Adrenal gland (tissue), 12 donors: ENCODE data around the gene HOXC11. TPM values are rescaled to one million over a fixed set of nuclear protein-coding genes. Genes with fewer than 3 reads are reported as not detected.

Experiments used
- DNase-seq, 7 donors: peaks; one replicate each; pipeline ENCODE4 v3.0.0-alpha.2; 2019 to 2020
- H3K27ac ChIP-seq, 5 donors: fragments of 200-600 bp; sonication (generic) in 4 of 5; 1 replicate in 3 of 5; 2 replicates in 2 of 5; pipeline versions ENCODE4 v1.5.1 to v1.8.0; 2016 to 2020; ENCODE audit warnings: mild to moderate bottlenecking in 1 of 5
- H3K27me3 ChIP-seq: fragments of 200-600 bp; 2 replicates; pipeline ENCODE4 v1.8.0; 2021
- H3K36me3 ChIP-seq, 2 donors: fragments of 200-600 bp; replicated peaks in 1 of 2; 1 replicate in 1 of 2; 2 replicates in 1 of 2; pipeline versions ENCODE4 v1.5.1 to v1.8.0; 2018 to 2022
- H3K4me1 ChIP-seq, 2 donors: fragments of 200-600 bp; replicated peaks in 1 of 2; 1 replicate in 1 of 2; 2 replicates in 1 of 2; pipeline versions ENCODE4 v1.5.1 to v1.8.0; 2018 to 2021
- H3K4me3 ChIP-seq, 4 donors: fragments of 200-600 bp; sonication (generic) in 3 of 4; one replicate each; pipeline ENCODE4 v1.5.1; 2016 to 2018
- H3K9me3 ChIP-seq, 3 donors: fragments of 200-600 bp; sonication (generic) in 1 of 3; replicated peaks in 1 of 3; 1 replicate in 2 of 3; 2 replicates in 1 of 3; pipeline versions ENCODE4 v1.5.1 to v1.8.0; 2016 to 2021
- CTCF ChIP-seq, 6 experiments: fragments of 450-650 bp in 4 of 6; fragments of 200-600 bp in 2 of 6; sonication (generic) in 1 of 6; IDR thresholded peaks; 1 replicate in 5 of 6; 2 replicates in 1 of 6; pipeline versions ENCODE4 v1.5.1 to v1.8.0; 2016 to 2021; ENCODE audit warnings: antibody characterized with exemption in 6 of 6, mild to moderate bottlenecking in 2 of 6, moderate library complexity in 1 of 6
- POLR2A ChIP-seq, 2 donors: fragments of 450-650 bp; IDR thresholded peaks; one replicate each; pipeline ENCODE4 v1.6.1; 2017; ENCODE audit warnings: antibody characterized with exemption in 2 of 2, mild to moderate bottlenecking in 2 of 2, moderate library complexity in 1 of 2
- WGBS, 4 donors: extraction: QIAGEN DNeasy Blood & Tissue Kit in 2 of 4; methylation state at CpG; one replicate each; pipeline versions ENCODE4 v1.1.5 to v1.1.7; 2013 to 2017; 5-methylcytosine and 5-hydroxymethylcytosine counted together
- intact Hi-C, 2 donors: fragments of 100-400 bp; cut with DNase I; formaldehyde crosslinking; loops; one replicate each; pipeline versions ENCODE4 v1.14.1 to v1.15.0; 2022 to 2023
- polyA plus RNA-seq, 3 donors: library from polyadenylated mRNA; stranded (reverse); fragments of 200-250 nt in 2 of 3; fragments of 350-450 nt in 1 of 3; fragmentation: Illumina TruSeq in 1 of 3; extraction: RNeasy Lipid Tissue Mini Kit (QIAGEN cat#74804) in 1 of 3; gene quantifications; one replicate each; pipeline ENCODE4 v1.2.3, GENCODE V29; 2013 to 2014
- total RNA-seq, 9 donors: library from RNA; depleted of rRNA in 4 of 9; stranded (reverse); fragments of >200 nt in 4 of 9; fragments of 120-200 nt in 1 of 9; fragmentation: NEBNext Ultra II Directional in 1 of 9; extraction: Animal tissue kit (Norgen Biotek cat#: 25700) in 1 of 9; gene quantifications; one replicate each; pipeline versions ENCODE4 v1.1.0 to v1.2.4, GENCODE V29; 2013 to 2023
- donor health status: healthy with polysubstance abuse.
- donor health status: Bipolar disorder and iron deficiency.
- donor health status: DM: yes; HTN: yes; CAD: no.
- donor health status: DM: no; HTN: no; CAD: no.
- donor health status: DM: no; HTN: no; CAD: no.
- donor health status: DM: yes; HTN: yes; CAD: no.

HOXC11 gene
- total and polyA plus RNA-seq, 12 donors = not detected

- WGBS, 4 donors = 47 to 51% (median 49%) methylated on average over 11 of the region's 11 CpGs
- Histone ChIP-seq H3K27me3 (peaks cover 32% of the 10 kb centered on the region), H3K27ac (no peak overlapping the region), H3K9me3 (no peaks in the 10 kb centered on the region), H3K4me1 (peaks cover 14 to 26% of the 10 kb centered on the region in 2 donors), H3K36me3 (no peaks in the 10 kb centered on the region), H3K4me3 (no peak overlapping the region)
- DNase-seq = no peak
- intact Hi-C loops = no loop called here
- no peak for TF ChIP-seq CTCF (IDR thresholded peaks at IDR 0.05)
- TF ChIP-seq POLR2A (IDR thresholded peaks at IDR 0.05) = no peak
These were observed 25.4 kb downstream of the HOXC11 start for GRCh38 chr12:53998110-53998899.

DNA sequence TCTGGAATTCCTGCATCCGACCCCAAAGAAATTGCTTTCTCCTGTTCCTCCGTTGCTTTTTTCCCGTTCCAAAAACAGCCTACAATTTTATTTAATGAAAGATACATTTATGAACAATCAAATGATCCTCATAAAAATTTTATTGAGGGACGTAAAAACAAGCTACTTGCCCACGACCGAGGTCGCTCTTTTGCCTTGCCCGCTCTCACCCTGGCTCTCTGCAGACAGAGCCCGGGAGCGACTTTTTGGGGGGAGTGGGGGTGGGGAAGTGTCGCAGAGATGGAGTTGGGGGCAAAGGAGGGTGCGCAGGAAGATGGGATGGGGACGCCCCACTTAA is 25.9 kb downstream of the HOXC11 start:
- TF ChIP-seq CTCF (IDR thresholded peaks at IDR 0.05) (no peak), POLR2A (IDR thresholded peaks at IDR 0.05) (no peak)
- H3K36me3 ChIP-seq = no peaks in the 10 kb centered on the region
- peaks cover 27% of the 10 kb centered on the region for H3K27me3 ChIP-seq
- H3K4me3 ChIP-seq = no peak overlapping the region
- DNase-seq = no peak
- no peaks in the 10 kb centered on the region for H3K9me3 ChIP-seq
- peaks cover 14 to 26% of the 10 kb centered on the region in 2 donors for H3K4me1 ChIP-seq
- no peak overlapping the region for H3K27ac ChIP-seq
- 11 to 24% (median 17%) methylated on average over 13 of the region's 13 CpGs for WGBS, 4 donors
- intact Hi-C loops = no loop called here

GRCh38 chr12:53999559-54000115 is 26.7 kb downstream of the HOXC11 start:
- DNase-seq = peak in 6 of 7 donors; percentile 50 to 92 (median 72)
- 2 to 3% (median 2%) methylated on average over 26 to 35 of the region's 35 CpGs for WGBS, 4 donors

More at GRCh38 chr12:53999559-54000115, 26.7 kb downstream of the HOXC11 start:
- H3K4me3 ChIP-seq = peak overlapping the region in 2 of 4 donors; percentile 37 to 60
- H3K36me3 ChIP-seq = no peaks in the 10 kb centered on the region
- intact Hi-C loops = loop anchor here in 1 of 2 donors (5.0 kb wide), 1 partner anchor 208 kb away; no protein-coding TSS in a partner anchor
- H3K9me3 ChIP-seq = no peaks in the 10 kb centered on the region
- H3K27ac ChIP-seq = peak overlapping the region in 2 of 5 donors; percentile 75 to 82
- no peak for TF ChIP-seq POLR2A (IDR thresholded peaks at IDR 0.05)
- no peak for TF ChIP-seq CTCF (IDR thresholded peaks at IDR 0.05)
- peaks cover 14 to 21% of the 10 kb centered on the region in 2 donors for H3K4me1 ChIP-seq
- H3K27me3 ChIP-seq = peaks cover 19% of the 10 kb centered on the region
